HepG2 (cell line): ENCODE results near the gene MPP3. TPM values are rescaled to one million over a fixed set of nuclear protein-coding genes. Genes with fewer than 3 reads are reported as not detected.

ENCODE experiments used
- ATAC-seq: fragments of 200-7000 bp; cut with Tn5 transposase; 3 replicates; pipeline ENCODE4 v1.9.1; 2020; ENCODE audit warnings: mild to moderate bottlenecking, moderate library complexity
- BruUV-seq: library from RNA; stranded (reverse); fragments of 400-500 nt; replicated peaks from 2 replicates; lab custom pipeline; 2021; lab: Mats Ljungman, UMichigan
- CTCF ChIA-PET: fragments of 300-600 bp; formaldehyde crosslinking; extraction: SDS; loops from one replicate; lab custom pipeline; 2021; ENCODE audit warnings: low total read pairs, inconsistent platforms, low intra/inter-chr PET ratio; lab: Yijun Ruan, JAX
- POLR2A ChIA-PET: fragments of 350-600 bp; sonication (Branson Sonifier 250); formaldehyde crosslinking; loops from one replicate; lab custom pipeline; 2020; ENCODE audit warnings: antibody characterized with exemption, inconsistent platforms; lab: Yijun Ruan, JAX
- DNase-seq: peaks from one replicate; pipeline ENCODE4 v3.0.0-alpha.2; 2015; ENCODE audit warnings: low spot score
- FAIRE-seq: peaks from 3 replicates; lab custom pipeline; 2011; peaks lifted over from hg19 to GRCh38; lab: Jason Lieb, UNC
- H2AFZ ChIP-seq: one replicate; pipeline ENCODE4 v1.6.1; 2011; ENCODE audit warnings: low read length, inconsistent platforms
- H3K27ac ChIP-seq: fragments of 300-600 bp; 3 replicates; pipeline ENCODE4 v1.8.0; 2011; ENCODE audit warnings: mixed run types, mild to moderate bottlenecking, mixed read lengths, low read length, inconsistent platforms; ENCODE audit not compliant: insufficient read depth; ENCODE audit errors: extremely low read length
- H3K27me3 ChIP-seq, 2 experiments: fragments of 200-600 bp in 1 of 2; 2 replicates in 1 of 2; 3 replicates in 1 of 2; pipeline versions ENCODE4 v1.6.0 to v1.8.0; 2011; ENCODE audit warnings: low read length in 2 of 2, mild to moderate bottlenecking in 2 of 2, moderate library complexity in 2 of 2, inconsistent platforms in 1 of 2; ENCODE audit not compliant: insufficient read depth in 2 of 2, control insufficient read depth in 1 of 2
- H3K36me3 ChIP-seq, 2 experiments: fragments of 200-600 bp in 1 of 2; replicated peaks in 1 of 2; 2 replicates in 1 of 2; 3 replicates in 1 of 2; pipeline versions ENCODE4 v1.5.1 to v1.8.0; 2011; ENCODE audit warnings: low read length in 2 of 2, inconsistent platforms in 1 of 2; ENCODE audit not compliant: insufficient read depth in 2 of 2, control insufficient read depth in 1 of 2
- H3K4me1 ChIP-seq: 2 replicates; pipeline ENCODE4 v1.5.1; 2012; ENCODE audit warnings: low read length, inconsistent platforms; ENCODE audit not compliant: insufficient read depth
- H3K4me2 ChIP-seq: 2 replicates; pipeline ENCODE4 v1.6.0; 2011; ENCODE audit warnings: low read depth, low read length, inconsistent platforms
- H3K4me3 ChIP-seq, 3 experiments: fragments of 200-600 bp in 1 of 3; sonication (generic), shearing (Covaris generic) in 1 of 3; replicated peaks in 1 of 3; 2 replicates each; pipeline ENCODE4 v1.5.1; 2011 to 2016; ENCODE audit warnings: low read length in 3 of 3, inconsistent platforms in 2 of 3, low read depth in 2 of 3, mild to moderate bottlenecking in 2 of 3, control low read depth in 1 of 3, mixed read lengths in 1 of 3; ENCODE audit not compliant: insufficient read depth in 1 of 3
- H3K79me2 ChIP-seq: one replicate; pipeline ENCODE4 v1.6.1; 2011; ENCODE audit warnings: low read length, inconsistent platforms; ENCODE audit not compliant: insufficient read depth
- H3K9ac ChIP-seq: 2 replicates; pipeline ENCODE4 v1.6.0; 2011; ENCODE audit warnings: mild to moderate bottlenecking, low read depth, low read length, inconsistent platforms; ENCODE audit not compliant: insufficient read depth
- H3K9me3 ChIP-seq: 2 replicates; pipeline ENCODE4 v1.5.1; 2012; ENCODE audit warnings: mild to moderate bottlenecking, low read length
- H4K20me1 ChIP-seq: 2 replicates; pipeline ENCODE4 v1.6.0; 2011; ENCODE audit warnings: inconsistent platforms, mild to moderate bottlenecking, low read length, moderate library complexity; ENCODE audit not compliant: insufficient read depth
- RARA ChIP-seq: IDR thresholded peaks from 2 replicates; pipeline ENCODE4 v1.6.1; 2016; ENCODE audit warnings: missing genetic modification reagents, missing compliant biosample characterization
- RXRA ChIP-seq: sonication (generic); formaldehyde crosslinking; IDR thresholded peaks from 2 replicates; pipeline ENCODE4 v1.5.1; 2020; ENCODE audit warnings: missing genetic modification reagents
- SMAD1 ChIP-seq: sonication (generic); formaldehyde crosslinking; IDR thresholded peaks from 2 replicates; pipeline ENCODE4 v1.4.0; 2020; ENCODE audit warnings: missing genetic modification reagents, low read depth, mild to moderate bottlenecking, borderline replicate concordance
- SP1 ChIP-seq, 2 experiments: fragments of 450-650 bp in 1 of 2; sonication (generic) in 1 of 2; formaldehyde crosslinking in 1 of 2; IDR thresholded peaks; 2 replicates each; pipeline versions ENCODE4 v1.4.0 to v1.6.1; 2016 to 2020; ENCODE audit warnings: missing genetic modification reagents in 1 of 2
- TP53 ChIP-seq: sonication (generic); formaldehyde crosslinking; conservative IDR thresholded peaks from 2 replicates; pipeline ENCODE4 v1.4.0; 2020; ENCODE audit warnings: missing genetic modification reagents
- TRIM24 ChIP-seq: sonication (generic); formaldehyde crosslinking; IDR thresholded peaks from 2 replicates; pipeline ENCODE4 v1.8.0; 2022; ENCODE audit warnings: mild to moderate bottlenecking, missing genetic modification reagents
- ZNF207 ChIP-seq: fragments of 450-650 bp; IDR thresholded peaks from 2 replicates; pipeline ENCODE4 v1.6.1; 2016; ENCODE audit warnings: antibody characterized with exemption, borderline replicate concordance
- ZNF652 ChIP-seq: IDR thresholded peaks from 2 replicates; pipeline ENCODE4 v1.6.1; 2016; ENCODE audit warnings: low read depth, borderline replicate concordance
- ZSCAN25 ChIP-seq: sonication (generic); formaldehyde crosslinking; IDR thresholded peaks from 2 replicates; pipeline ENCODE4 v1.8.0; 2022; ENCODE audit warnings: mild to moderate bottlenecking, missing genetic modification reagents
- ZSCAN9 ChIP-seq: IDR thresholded peaks from 2 replicates; pipeline ENCODE4 v1.6.1; 2016; ENCODE audit warnings: borderline replicate concordance
- WGBS: methylation state at CpG from one replicate; pipeline ENCODE4 v1.1.6; 2017; ENCODE audit warnings: low lambda C conversion rate; 5-methylcytosine and 5-hydroxymethylcytosine counted together
- in situ Hi-C: cut with HindIII; loops from 2 replicates; pipeline ENCODE4 v1.10.0; 2017; ENCODE audit warnings: low pct_unique_long_range_greater_than_20kb; ENCODE audit not compliant: extremely low pct_ligation_motif_present
- intact Hi-C: fragments of 100-400 bp; cut with micrococcal nuclease; formaldehyde crosslinking; loops from one replicate; pipeline ENCODE4 v1.10.0; 2022; ENCODE audit not compliant: unreplicated experiment
- polyA plus RNA-seq, 8 experiments: library from polyadenylated mRNA; depleted of rRNA in 3 of 8; stranded (reverse) in 7 of 8; unstranded in 1 of 8; fragments of >200 nt; fragmentation: Illumina TruSeq in 4 of 8; extraction: Trizol in 4 of 8; gene quantifications; 2 replicates each; pipeline versions ENCODE4 v1.2.1 to v1.2.3, GENCODE V29; 2011 to 2016; ENCODE audit warnings: low read depth in 4 of 8, missing spikeins in 1 of 8, mixed read lengths in 1 of 8; ENCODE audit not compliant: insufficient read depth in 1 of 8
- total RNA-seq, 5 experiments: library from RNA; depleted of rRNA; stranded (reverse); fragments of >200 nt; fragmentation: Illumina TruSeq; extraction: Trizol; gene quantifications; 2 replicates each; pipeline ENCODE4 v1.2.3, GENCODE V29; 2016; ENCODE audit warnings: low read depth in 1 of 5
- TF ChIP-seq, protein P1 (sequence below): sonication (generic); formaldehyde crosslinking; IDR thresholded peaks from 2 replicates; pipeline ENCODE4 v1.5.0; 2020; ENCODE audit warnings: missing genetic modification reagents

The MPP3 gene
- total and polyA plus RNA-seq, 2 of the 13 experiments (the other 11 are each of a cell fraction or from before 2014, with no cell fraction given), result 0.91 to 1.8 TPM

DNA sequence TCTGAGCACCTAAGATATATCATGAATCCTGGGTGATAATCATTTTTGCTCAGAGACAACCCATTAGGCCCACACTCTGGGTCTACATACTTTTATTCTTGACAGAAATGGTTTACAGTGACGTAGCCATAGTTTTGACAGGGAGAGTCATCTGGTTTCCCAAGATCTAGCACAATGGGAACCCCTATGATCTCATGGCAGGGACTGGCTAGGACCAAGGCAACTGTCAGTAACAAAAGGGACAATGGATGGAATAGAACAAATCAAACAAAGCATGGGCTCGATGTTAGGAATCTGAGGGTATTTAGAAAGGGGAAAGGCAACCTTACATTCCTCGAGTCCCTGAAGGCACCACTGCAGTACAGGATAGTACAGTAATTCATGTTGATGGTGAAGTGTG is 32.2 kb downstream of the MPP3 start:
- TF ChIP-seq ZNF207, result no peak
- TF ChIP-seq ZNF652, result no peak
- intact Hi-C loops (no loop called here), in situ Hi-C loops (no loop called here)
- ChIA-PET CTCF (no interaction called here), POLR2A (interaction anchor here (1.0 kb wide), 1 partner anchor 22 kb away, joined by 3 read pairs; the partner anchor contains the start of gene DUSP3)
- peak; percentile 37 for DNase-seq
- Histone ChIP-seq H3K9ac (no peak overlapping the region), H3K27me3 (0 out of 5 replicates have a peak, but pooled peaks cover 0 to 10% of the 10 kb centered on the region in 2 experiments), H4K20me1 (no peaks in the 10 kb centered on the region), H3K4me3 (no peak overlapping the region), H2AFZ (no peak overlapping the region), H3K27ac (no peak overlapping the region), H3K4me1 (peaks cover 54% of the 10 kb centered on the region), H3K9me3 (no peaks in the 10 kb centered on the region), H3K36me3 (no peaks in the 10 kb centered on the region), H3K4me2 (no peak overlapping the region), H3K79me2 (no peaks in the 10 kb centered on the region)
- FAIRE-seq, result no peak
- WGBS, result 82% methylated on average over 3 of the region's 3 CpGs
- BruUV-seq, result no TSS peak
- no peak for ATAC-seq

DNA sequence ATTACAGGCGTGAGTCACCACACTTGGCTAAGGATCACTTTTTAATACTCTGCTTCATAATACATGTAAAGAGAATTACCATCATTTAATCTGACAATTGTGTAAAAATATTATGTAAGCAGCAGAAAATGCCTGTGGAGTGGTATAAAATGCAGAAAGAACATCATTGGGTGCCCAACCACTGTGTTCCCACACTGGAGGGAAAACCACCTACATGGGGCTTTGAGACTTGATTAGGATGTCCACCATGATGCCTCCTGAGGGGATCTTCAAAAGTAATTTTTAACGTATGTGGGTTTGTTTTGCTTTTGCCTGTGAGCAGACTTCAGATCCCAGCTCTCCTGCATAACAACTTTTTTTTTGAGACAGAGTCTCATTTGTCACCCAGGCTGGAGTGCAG is 33.9 kb downstream of the MPP3 start:
- H3K4me2 ChIP-seq, result no peak overlapping the region
- BruUV-seq, result no TSS peak
- no peak overlapping the region for H3K9ac ChIP-seq
- TF ChIP-seq ZSCAN25 (CRISPR knock-in tag) (no peak), ZNF207 (no peak), TP53 (CRISPR knock-in tag) (no peak), RXRA (no peak), ZSCAN9 (no peak), SMAD1 (CRISPR knock-in tag) (no peak), RARA (no peak), TRIM24 (CRISPR knock-in tag) (no peak), SP1 (IDR thresholded peaks at IDR 0.05) (no peak), SP1 (CRISPR knock-in tag; IDR thresholded peaks at IDR 0.05) (no peak)
- TF ChIP-seq, protein P1, sequence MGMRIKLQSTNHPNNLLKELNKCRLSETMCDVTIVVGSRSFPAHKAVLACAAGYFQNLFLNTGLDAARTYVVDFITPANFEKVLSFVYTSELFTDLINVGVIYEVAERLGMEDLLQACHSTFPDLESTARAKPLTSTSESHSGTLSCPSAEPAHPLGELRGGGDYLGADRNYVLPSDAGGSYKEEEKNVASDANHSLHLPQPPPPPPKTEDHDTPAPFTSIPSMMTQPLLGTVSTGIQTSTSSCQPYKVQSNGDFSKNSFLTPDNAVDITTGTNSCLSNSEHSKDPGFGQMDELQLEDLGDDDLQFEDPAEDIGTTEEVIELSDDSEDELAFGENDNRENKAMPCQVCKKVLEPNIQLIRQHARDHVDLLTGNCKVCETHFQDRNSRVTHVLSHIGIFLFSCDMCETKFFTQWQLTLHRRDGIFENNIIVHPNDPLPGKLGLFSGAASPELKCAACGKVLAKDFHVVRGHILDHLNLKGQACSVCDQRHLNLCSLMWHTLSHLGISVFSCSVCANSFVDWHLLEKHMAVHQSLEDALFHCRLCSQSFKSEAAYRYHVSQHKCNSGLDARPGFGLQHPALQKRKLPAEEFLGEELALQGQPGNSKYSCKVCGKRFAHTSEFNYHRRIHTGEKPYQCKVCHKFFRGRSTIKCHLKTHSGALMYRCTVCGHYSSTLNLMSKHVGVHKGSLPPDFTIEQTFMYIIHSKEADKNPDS (CRISPR knock-in tag), result no peak
- FAIRE-seq (no peak), ATAC-seq (no peak), DNase-seq (no peak)
- no peak overlapping the region for H3K27ac ChIP-seq
- 82% methylated on average over 2 of the region's 2 CpGs for WGBS
- POLR2A ChIA-PET, result no interaction called here
- 0 out of 5 replicates have a peak, but pooled peaks cover 0 to 10% of the 10 kb centered on the region in 2 experiments for H3K27me3 ChIP-seq
- no peaks in the 10 kb centered on the region for H4K20me1 ChIP-seq
- no peaks in the 10 kb centered on the region for H3K36me3 ChIP-seq
- H3K4me3 ChIP-seq, result no peak overlapping the region
- intact Hi-C loops, result no loop called here
- H3K9me3 ChIP-seq, result no peaks in the 10 kb centered on the region
- CTCF ChIA-PET, result no interaction called here
- no peaks in the 10 kb centered on the region for H3K79me2 ChIP-seq
- H3K4me1 ChIP-seq, result peaks cover 53% of the 10 kb centered on the region
- in situ Hi-C loops, result no loop called here
- H2AFZ ChIP-seq, result no peak overlapping the region
